HepG2 (cell line): ENCODE results near the gene PYY. TPM values are rescaled to one million over a fixed set of nuclear protein-coding genes. Genes with fewer than 3 reads are reported as not detected.

Source experiments
- MEIS2 ChIP-seq: sonication (generic); formaldehyde crosslinking; IDR thresholded peaks from 2 replicates; pipeline ENCODE4 v1.9.0; 2021; ENCODE audit warnings: mild to moderate bottlenecking, missing genetic modification reagents
- MIXL1 ChIP-seq: IDR thresholded peaks from 2 replicates; pipeline ENCODE4 v1.6.1; 2016
- NFAT5 ChIP-seq: sonication (generic); formaldehyde crosslinking; IDR thresholded peaks from 2 replicates; pipeline ENCODE4 v1.4.0; 2020; ENCODE audit warnings: missing genetic modification reagents
- NFIC ChIP-seq: IDR thresholded peaks from 2 replicates; pipeline ENCODE4 v1.6.1; 2012; ENCODE audit warnings: mild to moderate bottlenecking, low read length, inconsistent platforms
- POLR2A ChIP-seq, 2 experiments: IDR thresholded peaks; 2 replicates each; pipeline ENCODE4 v1.6.1; 2011; ENCODE audit warnings: low read depth in 2 of 2, low read length in 2 of 2, mild to moderate bottlenecking in 1 of 2, moderate library complexity in 1 of 2; ENCODE audit not compliant: insufficient read depth in 1 of 2
- RBAK ChIP-seq: sonication (generic); formaldehyde crosslinking; IDR thresholded peaks from 2 replicates; pipeline ENCODE4 v1.5.1; 2020; ENCODE audit warnings: mild to moderate bottlenecking, missing genetic modification reagents
- RFX5 ChIP-seq: IDR thresholded peaks from 2 replicates; pipeline ENCODE4 v1.6.1; 2011; ENCODE audit warnings: low read depth, low read length, improper control_type of control experiment
- TBX3 ChIP-seq: fragments of 450-650 bp; IDR thresholded peaks from 2 replicates; pipeline ENCODE4 v1.6.1; 2017; ENCODE audit warnings: antibody characterized with exemption, mild to moderate bottlenecking, inconsistent platforms, borderline replicate concordance
- ZBTB1 ChIP-seq: sonication (generic); formaldehyde crosslinking; IDR thresholded peaks from 2 replicates; pipeline ENCODE4 v1.4.0; 2020; ENCODE audit warnings: missing genetic modification reagents, borderline replicate concordance
- ZBTB20 ChIP-seq: sonication (generic); formaldehyde crosslinking; IDR thresholded peaks from 2 replicates; pipeline ENCODE4 v1.8.1; 2023; ENCODE audit warnings: missing genetic modification reagents, low read depth, mild to moderate bottlenecking, borderline replicate concordance
- ZBTB3 ChIP-seq: sonication (generic); formaldehyde crosslinking; IDR thresholded peaks from 2 replicates; pipeline ENCODE4 v1.4.0; 2020; ENCODE audit warnings: low read depth, mild to moderate bottlenecking, moderate library complexity, missing genetic modification reagents, borderline replicate concordance
- ZNF44 ChIP-seq: sonication (generic); formaldehyde crosslinking; IDR thresholded peaks from 2 replicates; pipeline ENCODE4 v1.5.1; 2020; ENCODE audit warnings: mild to moderate bottlenecking, missing genetic modification reagents
- ZNF543 ChIP-seq: sonication (generic); formaldehyde crosslinking; IDR thresholded peaks from 2 replicates; pipeline ENCODE4 v1.4.0; 2020; ENCODE audit warnings: mild to moderate bottlenecking, missing genetic modification reagents
- polyA plus RNA-seq, 8 experiments: library from polyadenylated mRNA; depleted of rRNA in 3 of 8; stranded (reverse) in 7 of 8; unstranded in 1 of 8; fragments of >200 nt; fragmentation: Illumina TruSeq in 4 of 8; extraction: Trizol in 4 of 8; gene quantifications; 2 replicates each; pipeline versions ENCODE4 v1.2.1 to v1.2.3, GENCODE V29; 2011 to 2016; ENCODE audit warnings: low read depth in 4 of 8, missing spikeins in 1 of 8, mixed read lengths in 1 of 8; ENCODE audit not compliant: insufficient read depth in 1 of 8
- total RNA-seq, 5 experiments: library from RNA; depleted of rRNA; stranded (reverse); fragments of >200 nt; fragmentation: Illumina TruSeq; extraction: Trizol; gene quantifications; 2 replicates each; pipeline ENCODE4 v1.2.3, GENCODE V29; 2016; ENCODE audit warnings: low read depth in 1 of 5

Gene PYY
- total and polyA plus RNA-seq, 2 of the 13 experiments (the other 11 are each of a cell fraction or from before 2014, with no cell fraction given) = 0.25 TPM; not detected in 1

- TF ChIP-seq ZBTB20 (CRISPR knock-in tag) (no peak), ZBTB1 (CRISPR knock-in tag) (no peak), RBAK (CRISPR knock-in tag) (no peak), NFAT5 (CRISPR knock-in tag) (no peak), ZNF543 (CRISPR knock-in tag) (no peak), MIXL1 (peak; percentile 55; the same call in 1 of the 2 replicates), TBX3 (no peak), RFX5 (no peak), ZNF44 (no peak), ZBTB3 (CRISPR knock-in tag) (no peak; the same call in 1 of the 2 replicates), POLR2A (IDR thresholded peaks at IDR 0.05; ENCODE audit: insufficient read depth in 1 of 2, low read depth in 2 of 2, low read length in 2 of 2) (no peak), MEIS2 (no peak), NFIC (no peak)
These were observed 40.8 kb upstream of the PYY start (continued) for GRCh38 chr17:43994272-43995149.
